Thyroid gland (tissue), 4 donors: ENCODE data around the gene MCEMP1.

Experiments used
- CTCF ChIP-seq, 6 experiments: fragments of 200-600 bp in 3 of 6; fragments of 450-650 bp in 3 of 6; sonication (generic) in 3 of 6; IDR thresholded peaks; one replicate each; pipeline ENCODE4 v1.5.1; 2016 to 2019; ENCODE audit warnings: antibody characterized with exemption in 6 of 6, mild to moderate bottlenecking in 2 of 6, inconsistent platforms in 1 of 6, moderate library complexity in 1 of 6
- POLR2A ChIP-seq, 2 donors: fragments of 450-650 bp; IDR thresholded peaks; one replicate each; pipeline ENCODE4 v1.6.1; 2017; ENCODE audit warnings: antibody characterized with exemption in 2 of 2, mild to moderate bottlenecking in 2 of 2, moderate library complexity in 1 of 2

DNA sequence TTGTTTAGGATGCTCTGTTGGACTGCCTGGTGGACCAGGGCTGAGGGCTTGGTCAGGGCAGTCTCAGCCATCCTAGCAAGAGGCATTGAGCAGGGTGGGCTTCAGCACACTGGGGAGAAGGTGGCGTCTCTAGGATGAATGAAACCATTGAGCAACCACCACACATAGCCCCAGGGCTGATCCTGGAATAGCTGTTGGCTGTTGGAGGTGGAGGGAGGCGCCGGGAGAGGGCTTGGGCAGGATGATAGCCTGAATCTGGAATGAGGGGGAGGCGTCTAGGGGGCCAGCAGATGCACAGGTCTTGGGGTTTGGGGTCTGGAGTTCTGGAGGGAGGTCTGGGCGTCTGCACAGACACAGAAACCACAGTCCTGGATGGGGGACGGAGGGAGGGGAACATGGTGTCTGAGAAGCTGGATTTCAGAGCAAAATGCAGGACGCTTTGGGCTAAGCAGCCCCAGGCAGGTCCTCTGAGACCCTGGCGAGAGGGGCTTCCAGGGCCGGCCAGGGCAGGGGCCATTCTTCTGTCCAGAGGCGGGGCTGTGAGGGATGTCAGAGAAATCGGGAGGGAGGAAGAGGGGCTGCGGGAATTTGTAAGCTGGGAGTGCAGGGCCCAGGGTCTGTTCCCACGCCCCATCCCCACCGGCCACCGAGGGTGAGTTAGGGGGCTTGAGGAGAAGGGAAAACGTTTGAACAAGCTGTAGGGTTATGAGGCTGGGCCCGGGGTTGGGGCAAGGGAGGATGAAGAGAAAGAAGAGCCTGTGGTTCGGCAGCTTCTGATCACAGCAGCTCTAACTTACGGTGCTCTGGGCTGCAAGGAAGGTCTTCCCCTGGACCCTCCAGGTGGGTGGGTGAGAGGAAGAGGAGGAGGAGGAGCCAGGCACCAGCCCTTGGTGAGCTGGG, 8.9 kb downstream of the MCEMP1 start:
- TF ChIP-seq CTCF (IDR thresholded peaks at IDR 0.05) (no peak), POLR2A (IDR thresholded peaks at IDR 0.05) (no peak)
